ENCODE results near the gene CLTCL1.
A peak's percentile ranks its signal among the peaks of the same experiment; 100 is the strongest.

Gene CLTCL1

GRCh38 chr22:19137384-19138216 lies 153.9 kb downstream of the CLTCL1 start:
- peaks cover 2% of the 10 kb centered on the region for H3K36me3 Mint-ChIP-seq
- H3K9me3 Mint-ChIP-seq, result no peaks in the 10 kb centered on the region
- H3K4me3 Mint-ChIP-seq, result no peak overlapping the region
- H3K4me1 Mint-ChIP-seq, result peaks cover 9% of the 10 kb centered on the region
- no peak overlapping the region for H3K27ac Mint-ChIP-seq
- no peaks in the 10 kb centered on the region for H3K27me3 Mint-ChIP-seq

GRCh38 chr22:19136915-19137314 lies 154.6 kb downstream of the CLTCL1 start:
- no peaks in the 10 kb centered on the region for H3K27me3 Mint-ChIP-seq
- peaks cover 4% of the 10 kb centered on the region for H3K4me1 Mint-ChIP-seq
- no peak overlapping the region for H3K4me3 Mint-ChIP-seq
- no peak overlapping the region for H3K27ac Mint-ChIP-seq
- peaks cover 2% of the 10 kb centered on the region for H3K36me3 Mint-ChIP-seq
- H3K9me3 Mint-ChIP-seq, result no peaks in the 10 kb centered on the region

GRCh38 chr22:19134874-19135273 lies 156.6 kb downstream of the CLTCL1 start:
- Mint-ChIP-seq H3K36me3 (peaks cover 2% of the 10 kb centered on the region), H3K4me3 (no peak overlapping the region), H3K27me3 (no peaks in the 10 kb centered on the region), H3K27ac (no peak overlapping the region), H3K9me3 (no peaks in the 10 kb centered on the region), H3K4me1 (no peaks in the 10 kb centered on the region)

- no peaks in the 10 kb centered on the region for H3K4me1 Mint-ChIP-seq
- no peaks in the 10 kb centered on the region for H3K27me3 Mint-ChIP-seq
- H3K9me3 Mint-ChIP-seq, result no peaks in the 10 kb centered on the region
- H3K36me3 Mint-ChIP-seq, result peaks cover 2% of the 10 kb centered on the region
- H3K4me3 Mint-ChIP-seq, result no peak overlapping the region
- no peak overlapping the region for H3K27ac Mint-ChIP-seq
Observed at GRCh38 chr22:19134176-19134831, 157.2 kb downstream of the CLTCL1 start.

- no peak overlapping the region for H3K27ac Mint-ChIP-seq
- no peak overlapping the region for H3K4me3 Mint-ChIP-seq
- H3K36me3 Mint-ChIP-seq, result peaks cover 2% of the 10 kb centered on the region
- H3K27me3 Mint-ChIP-seq, result no peaks in the 10 kb centered on the region
- no peaks in the 10 kb centered on the region for H3K9me3 Mint-ChIP-seq
- H3K4me1 Mint-ChIP-seq, result no peaks in the 10 kb centered on the region
Observed at GRCh38 chr22:19133561-19133960, 158.0 kb downstream of the CLTCL1 start.

- Mint-ChIP-seq H3K27me3 (no peaks in the 10 kb centered on the region), H3K4me1 (no peaks in the 10 kb centered on the region), H3K4me3 (no peak overlapping the region), H3K36me3 (peaks cover 2% of the 10 kb centered on the region), H3K27ac (no peak overlapping the region), H3K9me3 (no peaks in the 10 kb centered on the region)
Observed at GRCh38 chr22:19132693-19133400, 158.7 kb downstream of the CLTCL1 start.

- Mint-ChIP-seq H3K27me3 (no peaks in the 10 kb centered on the region), H3K36me3 (peaks cover 2% of the 10 kb centered on the region), H3K4me3 (no peak overlapping the region), H3K27ac (no peak overlapping the region), H3K4me1 (no peaks in the 10 kb centered on the region), H3K9me3 (no peaks in the 10 kb centered on the region)
Observed at GRCh38 chr22:19132153-19132552, 159.4 kb downstream of the CLTCL1 start.

- Mint-ChIP-seq H3K36me3 (peaks cover 2% of the 10 kb centered on the region), H3K4me1 (no peaks in the 10 kb centered on the region), H3K27ac (no peak overlapping the region), H3K9me3 (no peaks in the 10 kb centered on the region), H3K27me3 (no peaks in the 10 kb centered on the region), H3K4me3 (no peak overlapping the region)
Observed at GRCh38 chr22:19131685-19132015, 159.9 kb downstream of the CLTCL1 start.

GRCh38 chr22:19130959-19131684 lies 160.4 kb downstream of the CLTCL1 start, which contains the start of gene TSSK2:
Gene TSSK2, plus strand, starts transcription at chr22:19131308. Its CDS starts 92 bp downstream, at chr22:19131400.
- Mint-ChIP-seq H3K9me3 (no peaks in the 10 kb centered on the region), H3K4me3 (no peak within 1 kb of the TSS), H3K27me3 (no peaks in the 10 kb centered on the region), H3K36me3 (no peaks in the 10 kb centered on the region), H3K27ac (no peak within 1 kb of the TSS), H3K4me1 (no peaks in the 10 kb centered on the region)

GRCh38 chr22:19129871-19130270 lies 161.6 kb downstream of the CLTCL1 start:
- Mint-ChIP-seq H3K36me3 (no peaks in the 10 kb centered on the region), H3K9me3 (no peaks in the 10 kb centered on the region), H3K4me1 (no peaks in the 10 kb centered on the region), H3K4me3 (no peak overlapping the region), H3K27me3 (no peaks in the 10 kb centered on the region), H3K27ac (peak overlapping the region; percentile 65)
